Mononuclear cell (primary cell): ENCODE measurements around the gene OLFML3. TPM values are rescaled to one million over a fixed set of nuclear protein-coding genes. Genes with fewer than 3 reads are reported as not detected.

Experiments used
- H3K27me3 ChIP-seq: 2 replicates; pipeline ENCODE4 v1.6.0; 2011; ENCODE audit warnings: low read length, control low read depth; ENCODE audit not compliant: insufficient read depth
- H3K4me1 ChIP-seq: 2 replicates; pipeline ENCODE4 v1.5.1; 2011; ENCODE audit warnings: mild to moderate bottlenecking, low read length, control low read depth; ENCODE audit not compliant: insufficient read depth
- H3K4me3 ChIP-seq: 2 replicates; pipeline ENCODE4 v1.5.1; 2011; ENCODE audit warnings: mild to moderate bottlenecking, low read length, moderate library complexity
- H3K9me3 ChIP-seq: 2 replicates; pipeline ENCODE4 v1.5.1; 2011; ENCODE audit warnings: low read depth, mild to moderate bottlenecking, control low read depth, low read length
- total RNA-seq: library from RNA; depleted of rRNA; stranded (reverse); fragments of >200 nt; gene quantifications from one replicate; pipeline ENCODE4 v1.2.3, GENCODE V29; 2012

The OLFML3 gene, protein sequence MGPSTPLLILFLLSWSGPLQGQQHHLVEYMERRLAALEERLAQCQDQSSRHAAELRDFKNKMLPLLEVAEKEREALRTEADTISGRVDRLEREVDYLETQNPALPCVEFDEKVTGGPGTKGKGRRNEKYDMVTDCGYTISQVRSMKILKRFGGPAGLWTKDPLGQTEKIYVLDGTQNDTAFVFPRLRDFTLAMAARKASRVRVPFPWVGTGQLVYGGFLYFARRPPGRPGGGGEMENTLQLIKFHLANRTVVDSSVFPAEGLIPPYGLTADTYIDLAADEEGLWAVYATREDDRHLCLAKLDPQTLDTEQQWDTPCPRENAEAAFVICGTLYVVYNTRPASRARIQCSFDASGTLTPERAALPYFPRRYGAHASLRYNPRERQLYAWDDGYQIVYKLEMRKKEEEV
- total RNA-seq: 4.1 TPM

- Histone ChIP-seq H3K9me3 (no peaks in the 10 kb centered on the region), H3K27me3 (no peaks in the 10 kb centered on the region), H3K4me1 (peaks cover 55% of the 10 kb centered on the region), H3K4me3 (no peak within 1 kb of the TSS)
Observed at GRCh38 chr1:113978863-113979702, at the start of gene OLFML3. Gene OLFML3, plus strand, starts transcription at chr1:113979474. Its CDS starts 43 bp downstream, at chr1:113979517.

- no peaks in the 10 kb centered on the region for H3K9me3 ChIP-seq
- H3K4me3 ChIP-seq: peak overlapping the region; percentile 89
- H3K4me1 ChIP-seq: peaks cover 53% of the 10 kb centered on the region
Observed at GRCh38 chr1:113929750-113930498, 49.4 kb upstream of the OLFML3 start.

GRCh38 chr1:113930499-113931161 is 48.6 kb upstream of the OLFML3 start:
- H3K27me3 ChIP-seq: no peaks in the 10 kb centered on the region
- no peaks in the 10 kb centered on the region for H3K9me3 ChIP-seq
- peaks cover 59% of the 10 kb centered on the region for H3K4me1 ChIP-seq
- H3K4me3 ChIP-seq: peak overlapping the region; percentile 89

More at GRCh38 chr1:113929750-113930498, 49.4 kb upstream of the OLFML3 start:
- no peaks in the 10 kb centered on the region for H3K27me3 ChIP-seq

- no peaks in the 10 kb centered on the region for H3K9me3 ChIP-seq
- H3K4me1 ChIP-seq: peaks cover 66% of the 10 kb centered on the region
- H3K4me3 ChIP-seq: peak overlapping the region; percentile 89
- H3K27me3 ChIP-seq: no peaks in the 10 kb centered on the region
Observed at GRCh38 chr1:113931451-113931851, 47.8 kb upstream of the OLFML3 start.

- Histone ChIP-seq H3K4me1 (peaks cover 77% of the 10 kb centered on the region), H3K27me3 (no peaks in the 10 kb centered on the region), H3K4me3 (no peak overlapping the region), H3K9me3 (no peaks in the 10 kb centered on the region)
Observed at GRCh38 chr1:113934006-113934405, 45.3 kb upstream of the OLFML3 start.

GRCh38 chr1:113934511-113935055 is 44.7 kb upstream of the OLFML3 start:
- no peaks in the 10 kb centered on the region for H3K9me3 ChIP-seq
- H3K4me1 ChIP-seq: peaks cover 83% of the 10 kb centered on the region
- H3K4me3 ChIP-seq: no peak overlapping the region
- no peaks in the 10 kb centered on the region for H3K27me3 ChIP-seq

DNA sequence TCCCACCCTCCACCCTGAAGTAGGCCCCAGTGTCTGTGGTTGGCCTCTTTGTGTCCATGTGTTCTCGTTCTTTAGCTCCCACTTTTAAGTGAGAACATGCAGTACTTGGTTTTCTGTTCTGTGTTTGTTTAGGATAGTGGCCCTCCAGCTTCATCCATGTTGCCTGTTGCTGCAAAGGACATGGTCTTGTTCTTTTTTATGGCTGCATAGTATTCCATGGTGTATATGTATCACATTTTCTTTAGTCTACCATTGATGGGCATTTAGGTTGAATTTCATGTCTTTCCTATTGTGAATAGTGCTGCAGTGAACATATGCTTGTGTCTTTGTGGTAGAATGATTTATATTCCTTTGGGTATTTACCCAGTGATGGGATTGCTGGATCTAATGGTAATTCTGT is 44.1 kb upstream of the OLFML3 start:
- Histone ChIP-seq H3K27me3 (no peaks in the 10 kb centered on the region), H3K4me1 (peaks cover 89% of the 10 kb centered on the region), H3K4me3 (no peak overlapping the region), H3K9me3 (no peaks in the 10 kb centered on the region)

DNA sequence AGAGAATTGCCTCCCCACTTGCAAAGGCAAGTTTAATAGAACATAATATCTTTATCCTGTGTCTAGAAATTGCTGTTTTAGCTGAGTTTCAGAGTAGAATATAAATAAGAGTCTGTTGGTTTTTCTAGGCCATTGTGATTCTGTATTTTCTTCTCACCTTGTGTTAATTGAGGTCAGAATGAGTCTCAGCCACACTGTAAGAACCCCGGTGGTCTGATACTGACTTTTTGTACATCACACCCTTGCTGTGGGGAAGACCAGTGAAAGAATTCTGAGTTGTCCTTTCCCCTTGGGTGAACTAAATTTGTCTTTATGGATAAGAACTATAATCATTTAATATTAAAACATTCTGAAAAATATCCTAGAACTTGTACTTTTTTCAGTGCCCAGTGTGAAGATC is 43.3 kb upstream of the OLFML3 start:
- Histone ChIP-seq H3K27me3 (no peaks in the 10 kb centered on the region), H3K4me1 (peaks cover 92% of the 10 kb centered on the region), H3K4me3 (no peak overlapping the region), H3K9me3 (no peaks in the 10 kb centered on the region)

DNA sequence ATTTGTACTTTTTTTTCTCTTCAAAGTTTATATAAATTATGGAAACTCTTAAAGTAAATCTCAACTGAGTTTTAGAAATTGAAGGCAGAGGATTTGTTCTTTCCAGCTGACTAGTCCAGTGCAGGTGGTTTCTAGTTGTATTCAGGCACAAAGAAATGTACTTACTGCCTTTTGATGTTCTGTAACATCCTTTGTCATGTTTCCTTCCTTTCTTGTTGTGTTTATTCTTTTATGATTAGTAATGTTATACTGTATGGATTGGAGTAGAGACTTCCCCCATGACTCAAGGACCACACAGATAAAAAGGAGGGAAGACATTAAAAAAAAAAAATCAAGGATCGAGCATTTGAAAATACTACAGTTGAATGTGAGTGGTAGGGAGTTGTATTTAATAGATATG is 42.1 kb upstream of the OLFML3 start:
- no peaks in the 10 kb centered on the region for H3K27me3 ChIP-seq
- no peaks in the 10 kb centered on the region for H3K9me3 ChIP-seq
- H3K4me1 ChIP-seq: peaks cover 87% of the 10 kb centered on the region
- H3K4me3 ChIP-seq: no peak overlapping the region

DNA sequence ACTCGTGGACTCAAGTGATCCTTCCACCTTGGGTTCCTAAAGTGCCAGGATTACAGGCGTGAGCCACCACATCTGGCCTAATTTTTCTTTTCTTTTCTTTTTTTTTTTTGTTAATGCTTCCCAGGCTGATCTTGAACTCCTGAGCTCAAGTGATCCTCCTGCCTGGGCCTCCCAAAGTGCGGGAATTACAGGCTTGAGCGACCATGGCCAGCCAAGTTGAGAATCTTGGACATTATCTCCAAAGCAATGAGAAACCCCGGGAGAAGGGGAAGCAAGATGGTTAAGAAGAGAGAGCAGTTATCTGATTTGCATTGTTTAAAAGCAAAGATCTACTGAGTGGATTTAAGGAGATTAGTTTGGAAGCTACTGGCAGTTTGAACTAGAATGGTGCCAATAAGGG is 41.1 kb upstream of the OLFML3 start:
- H3K4me1 ChIP-seq: peaks cover 79% of the 10 kb centered on the region

DNA sequence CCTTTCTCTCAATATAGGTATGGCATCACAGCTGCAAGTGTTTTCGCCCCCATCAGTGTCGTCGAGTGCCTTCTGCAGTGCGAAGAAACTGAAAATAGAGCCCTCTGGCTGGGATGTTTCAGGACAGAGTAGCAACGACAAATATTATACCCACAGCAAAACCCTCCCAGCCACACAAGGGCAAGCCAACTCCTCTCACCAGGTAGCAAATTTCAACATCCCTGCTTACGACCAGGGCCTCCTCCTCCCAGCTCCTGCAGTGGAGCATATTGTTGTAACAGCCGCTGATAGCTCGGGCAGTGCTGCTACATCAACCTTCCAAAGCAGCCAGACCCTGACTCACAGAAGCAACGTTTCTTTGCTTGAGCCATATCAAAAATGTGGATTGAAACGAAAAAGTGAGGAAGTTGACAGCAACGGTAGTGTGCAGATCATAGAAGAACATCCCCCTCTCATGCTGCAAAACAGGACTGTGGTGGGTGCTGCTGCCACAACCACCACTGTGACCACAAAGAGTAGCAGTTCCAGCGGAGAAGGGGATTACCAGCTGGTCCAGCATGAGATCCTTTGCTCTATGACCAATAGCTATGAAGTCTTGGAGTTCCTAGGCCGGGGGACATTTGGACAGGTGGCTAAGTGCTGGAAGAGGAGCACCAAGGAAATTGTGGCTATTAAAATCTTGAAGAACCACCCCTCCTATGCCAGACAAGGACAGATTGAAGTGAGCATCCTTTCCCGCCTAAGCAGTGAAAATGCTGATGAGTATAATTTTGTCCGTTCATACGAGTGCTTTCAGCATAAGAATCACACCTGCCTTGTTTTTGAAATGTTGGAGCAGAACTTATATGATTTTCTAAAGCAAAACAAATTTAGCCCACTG is 38.7 kb upstream of the OLFML3 start:
- Histone ChIP-seq H3K27me3 (no peaks in the 10 kb centered on the region), H3K4me3 (no peak overlapping the region), H3K4me1 (peaks cover 73% of the 10 kb centered on the region), H3K9me3 (no peaks in the 10 kb centered on the region)

More for the DNA sequence above, 41.1 kb upstream of the OLFML3 start:
- Histone ChIP-seq H3K27me3 (no peaks in the 10 kb centered on the region), H3K9me3 (no peaks in the 10 kb centered on the region), H3K4me3 (no peak overlapping the region)

GRCh38 chr1:113941245-113941559 is 38.1 kb upstream of the OLFML3 start:
- H3K27me3 ChIP-seq: no peaks in the 10 kb centered on the region
- H3K9me3 ChIP-seq: no peaks in the 10 kb centered on the region
- H3K4me1 ChIP-seq: peaks cover 73% of the 10 kb centered on the region
- H3K4me3 ChIP-seq: no peak overlapping the region

- Histone ChIP-seq H3K9me3 (no peaks in the 10 kb centered on the region), H3K4me3 (no peak overlapping the region), H3K4me1 (peaks cover 72% of the 10 kb centered on the region), H3K27me3 (no peaks in the 10 kb centered on the region)
Observed at GRCh38 chr1:113942527-113942926, 36.7 kb upstream of the OLFML3 start.
